Ishikawa (cell line): ENCODE results near the gene RYR2.

Experiments used
- CEBPB ChIP-seq: IDR thresholded peaks from 2 replicates; pipeline ENCODE4 v1.6.1; 2012
- EP300 ChIP-seq: IDR thresholded peaks from 2 replicates; pipeline ENCODE4 v1.6.1; 2012; ENCODE audit warnings: borderline replicate concordance
- MAX ChIP-seq: IDR thresholded peaks from 2 replicates; pipeline ENCODE4 v1.6.1; 2012
- NFIC ChIP-seq: IDR thresholded peaks from 2 replicates; pipeline ENCODE4 v1.6.1; 2012
- RAD21 ChIP-seq: IDR thresholded peaks from 2 replicates; pipeline ENCODE4 v1.6.1; 2012; ENCODE audit warnings: low read depth
- REST ChIP-seq: IDR thresholded peaks from 2 replicates; pipeline ENCODE4 v1.6.1; 2012; ENCODE audit warnings: low read depth, mild to moderate bottlenecking
- TAF1 ChIP-seq: IDR thresholded peaks from 2 replicates; pipeline ENCODE4 v1.6.1; 2012; ENCODE audit warnings: low read depth, mild to moderate bottlenecking
- USF1 ChIP-seq: IDR thresholded peaks from 2 replicates; pipeline ENCODE4 v1.6.1; 2012
- ZBTB7A ChIP-seq: IDR thresholded peaks from 2 replicates; pipeline ENCODE4 v1.6.1; 2012; ENCODE audit warnings: low read depth

GRCh38 chr1:237255071-237255470 lies 213.1 kb downstream of the RYR2 start:
- TF ChIP-seq RAD21 (no peak), EP300 (no peak), TAF1 (no peak), MAX (no peak), REST (no peak), USF1 (no peak), CEBPB (no peak), ZBTB7A (no peak), NFIC (no peak)
